GM13977 (cell line): Measurements from ENCODE around the gene TEN1.

ENCODE experiments used
- DNase-seq: peaks from one replicate; pipeline ENCODE4 v3.0.0; 2012; ENCODE audit warnings: low spot score
- in situ Hi-C: fragments of 300-500 bp; cut with MboI; formaldehyde crosslinking; loops from one replicate; pipeline ENCODE4 v1.12.0; 2022; ENCODE audit warnings: low sequenced_read_pairs, low pct_unique_long_range_greater_than_20kb, mixed read lengths, inconsistent platforms; ENCODE audit not compliant: unreplicated experiment
- TF ChIP-seq, protein P1 (sequence below): IDR thresholded peaks from 2 replicates; pipeline ENCODE4 v1.5.1; 2012; ENCODE audit warnings: mild to moderate bottlenecking, control low read depth; ENCODE audit not compliant: insufficient read depth; ENCODE audit errors: extremely low read depth, missing control alignments

Gene TEN1

DNA sequence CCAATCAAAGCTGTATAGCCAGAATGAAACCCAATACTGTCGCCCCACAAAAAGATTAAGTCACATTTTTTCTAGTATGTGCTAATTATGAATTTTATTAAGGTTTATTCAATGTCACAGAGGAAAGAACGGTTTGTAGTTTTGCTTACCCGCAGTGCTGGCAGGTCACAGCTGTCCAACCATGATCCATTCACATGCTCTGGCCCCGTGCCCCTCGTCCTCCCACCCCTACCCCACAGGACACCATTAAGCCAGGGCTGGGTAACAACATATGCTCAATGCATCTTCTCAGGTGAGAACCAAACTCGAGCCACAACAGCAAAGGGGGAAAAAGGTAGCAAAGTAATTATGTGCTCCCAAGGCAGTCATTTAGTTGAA is 37.6 kb upstream of the TEN1 start:
- in situ Hi-C loops, result no loop called here
- TF ChIP-seq, protein P1, sequence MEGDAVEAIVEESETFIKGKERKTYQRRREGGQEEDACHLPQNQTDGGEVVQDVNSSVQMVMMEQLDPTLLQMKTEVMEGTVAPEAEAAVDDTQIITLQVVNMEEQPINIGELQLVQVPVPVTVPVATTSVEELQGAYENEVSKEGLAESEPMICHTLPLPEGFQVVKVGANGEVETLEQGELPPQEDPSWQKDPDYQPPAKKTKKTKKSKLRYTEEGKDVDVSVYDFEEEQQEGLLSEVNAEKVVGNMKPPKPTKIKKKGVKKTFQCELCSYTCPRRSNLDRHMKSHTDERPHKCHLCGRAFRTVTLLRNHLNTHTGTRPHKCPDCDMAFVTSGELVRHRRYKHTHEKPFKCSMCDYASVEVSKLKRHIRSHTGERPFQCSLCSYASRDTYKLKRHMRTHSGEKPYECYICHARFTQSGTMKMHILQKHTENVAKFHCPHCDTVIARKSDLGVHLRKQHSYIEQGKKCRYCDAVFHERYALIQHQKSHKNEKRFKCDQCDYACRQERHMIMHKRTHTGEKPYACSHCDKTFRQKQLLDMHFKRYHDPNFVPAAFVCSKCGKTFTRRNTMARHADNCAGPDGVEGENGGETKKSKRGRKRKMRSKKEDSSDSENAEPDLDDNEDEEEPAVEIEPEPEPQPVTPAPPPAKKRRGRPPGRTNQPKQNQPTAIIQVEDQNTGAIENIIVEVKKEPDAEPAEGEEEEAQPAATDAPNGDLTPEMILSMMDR, result no peak
- DNase-seq, result no peak

DNA sequence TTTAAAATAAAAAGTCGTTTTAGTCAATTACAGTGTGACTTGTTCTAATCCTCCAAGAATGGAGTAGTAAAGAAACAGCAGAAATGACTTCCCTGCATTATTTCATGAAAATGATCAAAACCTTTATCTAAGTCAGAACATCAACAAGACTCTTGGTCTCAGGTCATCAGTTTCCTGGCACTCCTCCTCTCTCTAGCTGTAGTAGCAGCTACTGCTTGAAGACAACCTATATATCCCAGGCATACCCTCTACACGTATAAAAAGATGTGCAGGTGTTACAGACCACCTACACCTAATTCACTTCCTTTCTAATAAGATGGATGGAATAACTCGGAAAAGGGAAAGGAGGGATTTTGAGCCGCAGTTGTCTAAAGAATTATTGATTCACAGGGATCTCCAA is 36.6 kb upstream of the TEN1 start:
- no peak for DNase-seq
- in situ Hi-C loops, result no loop called here
- TF ChIP-seq, protein P1, result no peak

DNA sequence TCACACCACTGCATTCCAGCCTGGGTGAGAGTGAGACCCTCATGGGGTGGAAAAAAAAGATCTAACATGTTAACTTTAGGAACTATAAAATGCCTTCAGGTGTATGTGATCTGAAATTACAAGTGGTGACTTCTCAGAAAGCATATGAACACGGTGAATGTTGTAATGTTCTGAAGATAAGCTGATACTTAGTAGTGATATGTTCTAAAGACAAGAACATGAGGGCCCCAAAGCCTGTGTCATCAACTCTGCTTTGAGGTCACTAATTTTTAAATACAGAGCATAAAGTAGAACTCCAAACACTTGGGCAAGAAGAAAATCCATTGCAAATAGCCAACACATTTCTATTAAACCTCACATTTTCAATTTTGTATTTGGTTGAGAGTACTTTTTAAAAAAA is 35.5 kb upstream of the TEN1 start:
- DNase-seq, result no peak
- in situ Hi-C loops, result no loop called here
- TF ChIP-seq, protein P1, result no peak

DNA sequence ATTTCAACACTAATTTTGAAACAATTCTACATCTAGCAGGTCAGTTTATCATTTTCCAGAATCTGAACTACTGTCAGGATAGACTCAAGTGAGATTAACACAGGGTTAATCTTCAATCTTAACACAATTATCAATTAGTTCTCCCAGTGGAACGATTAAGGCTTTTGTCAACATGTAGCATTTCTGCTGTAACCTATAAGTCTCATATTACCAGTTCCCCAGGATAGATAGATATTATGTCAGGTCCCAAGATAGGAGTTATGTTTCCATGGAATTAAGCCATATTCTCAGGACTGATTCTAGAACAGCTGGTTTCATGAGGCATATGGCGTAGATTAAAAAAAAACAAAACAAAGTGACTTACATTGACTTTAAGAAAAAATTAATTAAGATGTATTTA is 33.8 kb upstream of the TEN1 start:
- TF ChIP-seq, protein P1, result no peak
- no peak for DNase-seq
- in situ Hi-C loops, result no loop called here

DNA sequence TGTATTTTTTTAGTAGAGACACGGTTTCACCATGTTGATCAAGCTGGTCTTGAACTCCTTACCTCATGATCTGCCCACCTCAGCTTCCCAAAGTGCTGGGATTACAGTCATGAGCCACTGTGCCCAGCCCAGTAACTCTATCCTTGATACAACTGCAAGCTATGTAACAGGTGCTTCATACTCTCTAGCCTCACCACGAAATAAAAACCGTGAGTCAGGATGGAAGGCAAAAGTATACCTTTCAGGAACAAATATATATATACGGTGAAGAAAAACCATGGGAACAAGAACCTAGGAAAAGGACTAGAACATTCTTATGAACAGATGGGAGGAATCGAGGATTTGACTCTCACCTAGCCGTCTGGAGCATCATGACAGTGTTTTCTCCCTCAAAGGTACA is 28.6 kb upstream of the TEN1 start:
- no peak for DNase-seq
- in situ Hi-C loops, result no loop called here
- TF ChIP-seq, protein P1, result no peak

DNA sequence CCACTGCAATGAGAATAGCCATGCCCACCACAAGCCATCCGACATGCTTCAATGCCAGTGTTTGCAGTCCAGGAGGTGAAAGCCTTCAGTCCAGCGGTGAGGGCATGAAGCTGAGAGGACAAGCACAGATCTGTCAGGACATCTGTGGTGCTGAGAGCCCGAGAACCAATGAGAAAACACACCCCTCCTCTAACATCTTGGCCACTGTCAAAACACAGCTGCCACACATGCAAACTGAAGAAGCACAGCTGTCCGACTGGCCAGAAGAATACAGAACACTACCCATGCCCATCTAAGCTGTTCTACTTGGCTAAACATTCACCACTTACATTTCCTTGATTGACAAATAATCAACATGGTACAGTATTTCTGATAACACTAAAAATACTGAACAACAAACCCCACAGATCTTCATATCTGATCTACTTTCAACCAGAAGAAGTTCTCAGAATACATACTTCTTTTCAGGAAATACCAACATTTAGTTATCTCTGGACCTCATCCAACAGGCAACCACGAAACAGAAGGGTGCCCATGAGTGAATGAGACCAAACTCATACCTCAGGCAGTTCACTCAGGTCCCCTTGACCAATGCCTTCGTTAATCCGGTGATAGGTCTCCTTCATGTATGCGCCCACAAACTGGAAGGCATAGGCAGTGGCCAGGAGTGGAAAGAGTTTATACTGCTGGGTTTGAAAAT is 28.0 kb upstream of the TEN1 start:
- TF ChIP-seq, protein P1, result no peak
- DNase-seq, result no peak
- in situ Hi-C loops, result no loop called here
